Esophagus muscularis mucosa (tissue), 4 donors: ENCODE measurements around the gene BTG1. TPM values are rescaled to one million over a fixed set of nuclear protein-coding genes. Genes with fewer than 3 reads are reported as not detected.

Experiments
- DNase-seq: peaks from one replicate; pipeline ENCODE4 v3.0.0-alpha.2; 2017; ENCODE audit errors: extremely low spot score
- H3K27ac ChIP-seq, 4 donors: fragments of 200-600 bp; sonication (generic); replicated peaks in 1 of 4; 1 replicate in 3 of 4; 2 replicates in 1 of 4; pipeline ENCODE4 v1.5.1; 2016 to 2019; ENCODE audit warnings: mild to moderate bottlenecking in 1 of 4
- H3K27me3 ChIP-seq, 4 donors: fragments of 200-600 bp; sonication (generic); one replicate each; pipeline versions ENCODE4 v1.5.1 to v1.6.0; 2016 to 2019
- H3K36me3 ChIP-seq, 4 donors: fragments of 200-600 bp; sonication (generic); one replicate each; pipeline ENCODE4 v1.5.1; 2016 to 2019
- H3K4me1 ChIP-seq, 4 donors: fragments of 200-600 bp; sonication (generic); one replicate each; pipeline ENCODE4 v1.5.1; 2016 to 2019
- H3K4me3 ChIP-seq, 4 donors: fragments of 200-600 bp; sonication (generic); 1 replicate in 2 of 4; 2 replicates in 2 of 4; pipeline ENCODE4 v1.5.1; 2016 to 2019; ENCODE audit warnings: mild to moderate bottlenecking in 4 of 4, moderate library complexity in 1 of 4
- H3K9me3 ChIP-seq, 4 donors: fragments of 200-600 bp; sonication (generic); 1 replicate in 3 of 4; 2 replicates in 1 of 4; pipeline ENCODE4 v1.5.1; 2016 to 2019
- EP300 ChIP-seq: sonication (generic); formaldehyde crosslinking; IDR thresholded peaks from one replicate; pipeline ENCODE4 v1.6.1; 2017; ENCODE audit warnings: antibody characterized with exemption
- POLR2A ChIP-seq: fragments of 450-650 bp; IDR thresholded peaks from one replicate; pipeline ENCODE4 v1.6.1; 2017; ENCODE audit warnings: antibody characterized with exemption, moderate library complexity, mild to moderate bottlenecking, low read depth
- POLR2AphosphoS5 ChIP-seq, 2 donors: sonication (generic); formaldehyde crosslinking; IDR thresholded peaks; one replicate each; pipeline ENCODE4 v1.6.1; 2017; ENCODE audit warnings: antibody characterized with exemption in 2 of 2
- WGBS: methylation state at CpG from one replicate; pipeline ENCODE4 v1.1.5; 2018; 5-methylcytosine and 5-hydroxymethylcytosine counted together
- intact Hi-C: fragments of 100-400 bp; cut with DNase I; formaldehyde crosslinking; loops from one replicate; pipeline ENCODE4 v1.15.1; 2023
- total RNA-seq, 4 donors: library from RNA; depleted of rRNA; stranded (reverse); fragments of >200 nt; gene quantifications; one replicate each; pipeline versions ENCODE4 v1.1.0 to v1.2.1, GENCODE V29; 2016
- TF ChIP-seq, protein P1 (sequence below), 3 experiments: fragments of 200-600 bp in 2 of 3; fragments of 450-650 bp in 1 of 3; sonication (generic) in 2 of 3; IDR thresholded peaks; one replicate each; pipeline ENCODE4 v1.5.1; 2017 to 2019; ENCODE audit warnings: antibody characterized with exemption in 3 of 3, mild to moderate bottlenecking in 2 of 3, moderate library complexity in 1 of 3

BTG1 gene
- total RNA-seq, 4 donors from 2014 or later = 40.6 to 66.4 (median 43.1) TPM

DNA sequence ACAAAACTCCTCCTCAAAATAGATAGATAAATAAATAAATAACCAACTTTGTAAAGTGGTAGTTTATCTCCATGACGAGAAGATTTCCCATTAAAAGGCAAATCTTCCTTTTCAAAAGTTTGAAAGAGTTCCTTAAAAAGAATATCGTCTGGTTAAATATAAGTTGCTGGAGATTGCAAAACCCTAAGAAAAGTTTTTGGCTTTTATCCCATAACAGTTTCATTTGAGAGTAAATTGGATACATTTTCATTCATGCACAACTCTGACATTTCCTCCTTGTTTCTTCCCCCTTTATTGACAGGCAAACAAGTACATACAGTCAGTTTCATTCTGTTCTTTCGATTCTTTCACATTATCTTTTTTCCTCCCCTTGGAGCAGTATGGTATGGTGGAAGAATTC, 45.4 kb upstream of the BTG1 start:
- no peaks in the 10 kb centered on the region for H3K9me3 ChIP-seq
- WGBS = 79% methylated on average over 3 of the region's 3 CpGs
- H3K4me3 ChIP-seq = no peak overlapping the region
- DNase-seq = no peak
- H3K4me1 ChIP-seq = no peaks in the 10 kb centered on the region
- no peak overlapping the region for H3K27ac ChIP-seq
- intact Hi-C loops = no loop called here
- H3K27me3 ChIP-seq = no peaks in the 10 kb centered on the region
- TF ChIP-seq, protein P1, sequence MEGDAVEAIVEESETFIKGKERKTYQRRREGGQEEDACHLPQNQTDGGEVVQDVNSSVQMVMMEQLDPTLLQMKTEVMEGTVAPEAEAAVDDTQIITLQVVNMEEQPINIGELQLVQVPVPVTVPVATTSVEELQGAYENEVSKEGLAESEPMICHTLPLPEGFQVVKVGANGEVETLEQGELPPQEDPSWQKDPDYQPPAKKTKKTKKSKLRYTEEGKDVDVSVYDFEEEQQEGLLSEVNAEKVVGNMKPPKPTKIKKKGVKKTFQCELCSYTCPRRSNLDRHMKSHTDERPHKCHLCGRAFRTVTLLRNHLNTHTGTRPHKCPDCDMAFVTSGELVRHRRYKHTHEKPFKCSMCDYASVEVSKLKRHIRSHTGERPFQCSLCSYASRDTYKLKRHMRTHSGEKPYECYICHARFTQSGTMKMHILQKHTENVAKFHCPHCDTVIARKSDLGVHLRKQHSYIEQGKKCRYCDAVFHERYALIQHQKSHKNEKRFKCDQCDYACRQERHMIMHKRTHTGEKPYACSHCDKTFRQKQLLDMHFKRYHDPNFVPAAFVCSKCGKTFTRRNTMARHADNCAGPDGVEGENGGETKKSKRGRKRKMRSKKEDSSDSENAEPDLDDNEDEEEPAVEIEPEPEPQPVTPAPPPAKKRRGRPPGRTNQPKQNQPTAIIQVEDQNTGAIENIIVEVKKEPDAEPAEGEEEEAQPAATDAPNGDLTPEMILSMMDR (IDR thresholded peaks at IDR 0.05) = no peak
- no peak for TF ChIP-seq POLR2A
- TF ChIP-seq EP300 = no peak
- TF ChIP-seq POLR2AphosphoS5 (IDR thresholded peaks at IDR 0.05) = no peak
- H3K36me3 ChIP-seq = no peaks in the 10 kb centered on the region

DNA sequence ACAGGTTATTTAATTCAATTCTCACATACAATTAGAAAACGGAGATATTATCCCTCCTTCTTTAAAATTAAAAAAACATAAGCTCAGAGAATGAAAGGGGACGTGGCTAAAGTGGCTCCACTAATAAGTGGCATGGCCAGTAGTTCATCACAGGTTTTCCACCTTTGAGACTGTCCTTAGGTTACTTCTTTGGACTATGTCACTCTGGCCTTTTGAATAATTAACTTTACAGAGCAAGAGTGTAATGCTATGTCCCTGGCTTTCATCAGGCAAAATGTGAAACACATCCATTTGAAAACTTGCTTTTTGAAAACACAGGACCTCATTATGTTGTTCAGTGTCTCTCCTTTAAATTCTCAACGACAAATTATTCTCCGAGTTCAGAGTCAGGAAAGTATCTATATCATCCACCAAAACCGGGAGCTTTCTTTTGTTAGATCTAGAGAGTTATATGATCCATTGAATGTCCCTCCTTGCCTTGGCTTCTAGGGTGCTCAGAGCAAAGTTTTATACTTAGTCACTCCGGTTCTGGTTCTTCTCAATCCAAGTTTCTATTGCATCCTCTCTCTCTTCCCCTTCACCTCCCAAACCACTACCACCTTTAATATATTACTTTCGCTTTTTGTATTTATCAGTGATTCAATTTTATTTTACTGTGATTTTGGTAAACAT, 43.0 kb upstream of the BTG1 start:
- DNase-seq = no peak
- no peak for TF ChIP-seq POLR2AphosphoS5 (IDR thresholded peaks at IDR 0.05)
- Histone ChIP-seq H3K27ac (no peak overlapping the region), H3K4me1 (no peaks in the 10 kb centered on the region), H3K9me3 (no peaks in the 10 kb centered on the region), H3K4me3 (no peak overlapping the region), H3K36me3 (no peaks in the 10 kb centered on the region), H3K27me3 (no peaks in the 10 kb centered on the region)
- intact Hi-C loops = no loop called here
- WGBS = 93% methylated on average over 7 of the region's 7 CpGs

DNA sequence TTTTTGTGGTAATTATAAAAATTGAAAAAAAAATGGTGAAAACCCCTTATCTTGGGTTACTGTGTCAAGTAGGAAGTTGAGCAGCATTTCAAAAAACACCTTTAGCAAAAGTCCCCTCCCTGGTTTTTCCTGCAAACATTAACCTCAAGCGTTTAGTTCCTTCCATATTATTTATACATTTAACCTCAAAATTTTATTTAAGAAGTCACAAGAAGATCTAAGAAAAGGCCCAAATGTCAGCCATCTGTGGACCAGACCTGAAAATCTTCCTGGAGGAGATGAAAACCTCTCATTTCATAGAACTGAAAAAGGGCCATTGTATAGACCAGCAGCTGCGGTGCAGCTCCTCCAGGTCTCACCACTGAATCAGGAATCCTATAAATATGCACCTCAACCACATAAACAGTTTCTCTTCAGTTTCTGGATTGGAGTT, 40.4 kb upstream of the BTG1 start:
- Histone ChIP-seq H3K4me3 (no peak overlapping the region), H3K36me3 (no peaks in the 10 kb centered on the region), H3K4me1 (no peaks in the 10 kb centered on the region), H3K27me3 (no peaks in the 10 kb centered on the region), H3K9me3 (no peaks in the 10 kb centered on the region), H3K27ac (no peak overlapping the region)
- WGBS = 71% methylated on average over 2 of the region's 2 CpGs
- no peak for DNase-seq
- TF ChIP-seq EP300 (no peak), POLR2AphosphoS5 (IDR thresholded peaks at IDR 0.05) (no peak), POLR2A (no peak)
- TF ChIP-seq, protein P1 (IDR thresholded peaks at IDR 0.05) = no peak
- intact Hi-C loops = no loop called here

DNA sequence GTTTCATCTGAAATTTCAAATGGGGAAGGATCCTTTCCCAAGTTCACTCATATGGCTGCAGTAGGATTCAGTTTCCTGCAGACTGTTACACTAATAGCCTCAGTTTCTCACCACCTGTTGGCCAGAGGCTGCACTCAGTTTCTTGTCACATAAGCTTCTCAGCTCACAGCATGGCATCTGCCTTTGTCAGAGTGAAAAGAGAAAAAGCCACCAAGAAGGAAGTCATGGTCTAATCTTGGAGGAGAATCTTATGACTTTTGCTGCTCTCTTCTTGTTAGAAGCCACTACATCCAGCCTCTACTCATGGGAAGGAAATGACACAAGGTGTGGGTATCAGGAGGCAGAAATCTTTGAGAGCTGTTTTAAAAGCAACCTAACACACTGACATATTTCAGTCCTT, 39.4 kb upstream of the BTG1 start:
- Histone ChIP-seq H3K4me1 (no peaks in the 10 kb centered on the region), H3K4me3 (no peak overlapping the region), H3K36me3 (no peaks in the 10 kb centered on the region), H3K27me3 (no peaks in the 10 kb centered on the region), H3K27ac (no peak overlapping the region), H3K9me3 (no peaks in the 10 kb centered on the region)
- TF ChIP-seq POLR2A (no peak), EP300 (no peak), POLR2AphosphoS5 (IDR thresholded peaks at IDR 0.05) (no peak)
- TF ChIP-seq, protein P1 (IDR thresholded peaks at IDR 0.05) = no peak
- DNase-seq = no peak
- intact Hi-C loops = no loop called here

DNA sequence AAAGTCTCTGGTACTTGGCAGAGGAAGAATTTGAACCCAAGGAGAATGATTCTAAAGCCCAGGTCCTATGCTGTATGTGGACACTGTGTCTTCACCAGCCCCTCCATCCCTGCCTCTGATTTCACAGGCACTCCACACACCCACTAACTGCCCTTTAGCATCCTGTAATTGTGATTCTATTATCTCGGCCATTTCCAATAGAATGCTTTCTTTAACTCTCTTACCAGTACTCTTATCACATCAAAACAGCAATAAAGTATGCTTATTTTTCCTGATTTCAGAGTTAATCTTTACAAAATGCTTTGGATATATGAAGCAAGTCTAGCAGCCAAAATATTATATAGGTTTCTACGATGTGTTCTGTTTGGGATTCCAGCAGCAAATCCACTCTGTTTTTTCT, 37.9 kb upstream of the BTG1 start:
- no peak for DNase-seq
- intact Hi-C loops = no loop called here
- H3K27ac ChIP-seq = no peak overlapping the region
- 86% methylated on average over 2 of the region's 2 CpGs for WGBS
- H3K4me3 ChIP-seq = no peak overlapping the region
- no peaks in the 10 kb centered on the region for H3K4me1 ChIP-seq
- H3K27me3 ChIP-seq = no peaks in the 10 kb centered on the region
- no peaks in the 10 kb centered on the region for H3K36me3 ChIP-seq
- TF ChIP-seq, protein P1 (IDR thresholded peaks at IDR 0.05) = no peak
- TF ChIP-seq POLR2AphosphoS5 (IDR thresholded peaks at IDR 0.05) (no peak), POLR2A (no peak), EP300 (no peak)
- no peaks in the 10 kb centered on the region for H3K9me3 ChIP-seq
